T1000 (cell line): ENCODE measurements around the gene INKA1.

Experiments used
- DNase-seq: peaks from one replicate; lab custom pipeline; 2025; ENCODE audit warnings: mixed read lengths; lab: John Stamatoyannopoulos, UW

INKA1 gene

GRCh38 chr3:49786357-49787181 lies 16.5 kb upstream of the INKA1 start, which contains the start of gene IP6K1:
Gene IP6K1, minus strand, starts transcription at chr3:49786542. Its CDS starts 38,502 bp downstream, at chr3:49748040.
- DNase-seq: peak; percentile 99

- no peak for DNase-seq
Measured at GRCh38 chr3:49787182-49787464, 15.9 kb upstream of the INKA1 start.

GRCh38 chr3:49787536-49787935 lies 15.5 kb upstream of the INKA1 start:
- DNase-seq: no peak

GRCh38 chr3:49788056-49788455 lies 15.0 kb upstream of the INKA1 start:
- DNase-seq: no peak

- no peak for DNase-seq
Measured at GRCh38 chr3:49790626-49791411, 12.2 kb upstream of the INKA1 start.

GRCh38 chr3:49791571-49791970 lies 11.5 kb upstream of the INKA1 start:
- no peak for DNase-seq

- DNase-seq: no peak
Measured at GRCh38 chr3:49792371-49793150, 10.5 kb upstream of the INKA1 start.

GRCh38 chr3:49793486-49794085 lies 9.5 kb upstream of the INKA1 start:
- DNase-seq: no peak

GRCh38 chr3:49794431-49794830 lies 8.6 kb upstream of the INKA1 start:
- no peak for DNase-seq

- DNase-seq: no peak
Measured at GRCh38 chr3:49794926-49795905, 7.8 kb upstream of the INKA1 start.

GRCh38 chr3:49799105-49799504 lies 4.0 kb upstream of the INKA1 start:
- no peak for DNase-seq

- peak; percentile 71 for DNase-seq
Measured at GRCh38 chr3:49799761-49800160, 3.3 kb upstream of the INKA1 start, which contains the start of gene CDHR4. Gene CDHR4, minus strand, starts transcription at chr3:49799873. Its CDS starts 61 bp downstream, at chr3:49799812.

GRCh38 chr3:49801160-49801559 lies 1.9 kb upstream of the INKA1 start:
- DNase-seq: no peak

- DNase-seq: no peak
Measured at GRCh38 chr3:49803465-49804140, 542 bp downstream of the INKA1 start.

GRCh38 chr3:49804141-49805041 lies 1.3 kb downstream of the INKA1 start:
- DNase-seq: no peak

GRCh38 chr3:49805367-49805782 lies 2.3 kb downstream of the INKA1 start:
- DNase-seq: no peak

GRCh38 chr3:49805897-49806701 lies 3.0 kb downstream of the INKA1 start:
- no peak for DNase-seq

GRCh38 chr3:49806850-49807249 lies 3.8 kb downstream of the INKA1 start:
- no peak for DNase-seq
